Measurements from ENCODE around the gene AQP12B. TPM values are rescaled to one million over a fixed set of nuclear protein-coding genes. Genes with fewer than 3 reads are reported as not detected.
"Not testable (repeated sequence)": the region's sequence is repeated elsewhere in the genome, so short reads cannot be mapped to it uniquely, and the experiment has no call there.

The AQP12B gene
- total RNA-seq, 1 donor from 2014 or later = not detected

- H3K4me1 ChIP-seq = no peaks in the 10 kb centered on the region
- H3K27ac ChIP-seq (replicated peaks) = no peak overlapping the region
- DNase-seq = peak; percentile 7
- H3K4me3 ChIP-seq = no peak overlapping the region
- H3K27me3 ChIP-seq (ENCODE audit: low read depth) = peaks cover 71% of the 10 kb centered on the region
- no peak for TF ChIP-seq CTCF (IDR thresholded peaks at IDR 0.05; ENCODE audit: borderline replicate concordance)
- no peaks in the 10 kb centered on the region for H3K9me3 ChIP-seq (replicated peaks)
- no peaks in the 10 kb centered on the region for H3K36me3 ChIP-seq
- intact Hi-C loops (cut with micrococcal nuclease) = no loop called here
Observed at GRCh38 chr2:240702640-240703011, 19.9 kb upstream of the AQP12B start.

GRCh38 chr2:240701736-240702639 is 19.3 kb upstream of the AQP12B start:
- intact Hi-C loops (cut with micrococcal nuclease) = no loop called here
- no peaks in the 10 kb centered on the region for H3K36me3 ChIP-seq
- peaks cover 64% of the 10 kb centered on the region for H3K27me3 ChIP-seq (ENCODE audit: low read depth)
- H3K9me3 ChIP-seq (replicated peaks) = no peaks in the 10 kb centered on the region
- H3K4me3 ChIP-seq = no peak overlapping the region
- DNase-seq = peak; percentile 7
- no peak for TF ChIP-seq CTCF (IDR thresholded peaks at IDR 0.05; ENCODE audit: borderline replicate concordance)
- no peak overlapping the region for H3K27ac ChIP-seq (replicated peaks)
- H3K4me1 ChIP-seq = no peaks in the 10 kb centered on the region

GRCh38 chr2:240701091-240701735 is 18.5 kb upstream of the AQP12B start:
- DNase-seq = peak; percentile 6
- peaks cover 62% of the 10 kb centered on the region for H3K27me3 ChIP-seq (ENCODE audit: low read depth)
- no peaks in the 10 kb centered on the region for H3K4me1 ChIP-seq
- intact Hi-C loops (cut with micrococcal nuclease) = no loop called here
- H3K27ac ChIP-seq (replicated peaks) = no peak overlapping the region
- no peaks in the 10 kb centered on the region for H3K9me3 ChIP-seq (replicated peaks)
- H3K4me3 ChIP-seq = no peak overlapping the region
- H3K36me3 ChIP-seq = no peaks in the 10 kb centered on the region
- no peak for TF ChIP-seq CTCF (IDR thresholded peaks at IDR 0.05; ENCODE audit: borderline replicate concordance)

GRCh38 chr2:240700616-240701015 is 17.9 kb upstream of the AQP12B start:
- H3K4me3 ChIP-seq; H3K9me3 ChIP-seq (replicated peaks); H3K27ac ChIP-seq (replicated peaks); H3K36me3 ChIP-seq; DNase-seq; H3K4me1 ChIP-seq; intact Hi-C loops (cut with micrococcal nuclease): not testable (repeated sequence)
- H3K27me3 ChIP-seq (ENCODE audit: low read depth) = peaks cover 57% of the 10 kb centered on the region

- H3K27ac ChIP-seq (replicated peaks); intact Hi-C loops (cut with micrococcal nuclease); H3K36me3 ChIP-seq; H3K9me3 ChIP-seq (replicated peaks); H3K4me3 ChIP-seq; DNase-seq; H3K4me1 ChIP-seq: not testable (repeated sequence)
- peaks cover 49% of the 10 kb centered on the region for H3K27me3 ChIP-seq (ENCODE audit: low read depth)
Observed at GRCh38 chr2:240699835-240700234, 17.1 kb upstream of the AQP12B start.

- H3K27ac ChIP-seq (replicated peaks); H3K36me3 ChIP-seq; intact Hi-C loops (cut with micrococcal nuclease); H3K4me3 ChIP-seq; H3K4me1 ChIP-seq; H3K9me3 ChIP-seq (replicated peaks); DNase-seq: not testable (repeated sequence)
- H3K27me3 ChIP-seq (ENCODE audit: low read depth) = peaks cover 40% of the 10 kb centered on the region
Observed at GRCh38 chr2:240698852-240699561, 16.3 kb upstream of the AQP12B start.

GRCh38 chr2:240696469-240696868 is 13.8 kb upstream of the AQP12B start:
- H3K27ac ChIP-seq (replicated peaks); intact Hi-C loops (cut with micrococcal nuclease); H3K4me3 ChIP-seq; H3K9me3 ChIP-seq (replicated peaks); DNase-seq; H3K4me1 ChIP-seq; H3K36me3 ChIP-seq: not testable (repeated sequence)
- peaks cover 17% of the 10 kb centered on the region for H3K27me3 ChIP-seq (ENCODE audit: low read depth)

GRCh38 chr2:240695593-240695992 is 12.9 kb upstream of the AQP12B start:
- H3K4me3 ChIP-seq; H3K4me1 ChIP-seq; H3K27ac ChIP-seq (replicated peaks); H3K27me3 ChIP-seq (ENCODE audit: low read depth); H3K36me3 ChIP-seq; DNase-seq; H3K9me3 ChIP-seq (replicated peaks); intact Hi-C loops (cut with micrococcal nuclease): not testable (repeated sequence)

GRCh38 chr2:240694304-240694703 is 11.6 kb upstream of the AQP12B start:
- H3K27ac ChIP-seq (replicated peaks); H3K36me3 ChIP-seq; intact Hi-C loops (cut with micrococcal nuclease); H3K9me3 ChIP-seq (replicated peaks); H3K4me3 ChIP-seq; DNase-seq; H3K4me1 ChIP-seq: not testable (repeated sequence)
- peaks cover 12% of the 10 kb centered on the region for H3K27me3 ChIP-seq (ENCODE audit: low read depth)

All from left ventricle myocardium inferior (tissue), 1 donor.